B cell (primary cell): Measurements from ENCODE around the gene GDF11. TPM values are rescaled to one million over a fixed set of nuclear protein-coding genes. Genes with fewer than 3 reads are reported as not detected.

ENCODE experiments used
- ATAC-seq: fragments of 200-7000 bp; cut with Tn5 transposase; one replicate; pipeline ENCODE4 v1.10.0; 2021; ENCODE audit warnings: low read depth, mild to moderate bottlenecking, moderate number of reproducible peaks, moderate library complexity
- CTCF ChIA-PET: fragments of 350-600 bp; sonication (Branson Sonifier 250); formaldehyde crosslinking; loops from one replicate; lab custom pipeline; 2021; ENCODE audit warnings: antibody characterized with exemption, inconsistent platforms; lab: Charles Lee
- POLR2A ChIA-PET: fragments of 350-600 bp; sonication (Branson Sonifier 250); formaldehyde crosslinking; loops from one replicate; lab custom pipeline; 2021; ENCODE audit warnings: antibody characterized with exemption; lab: Charles Lee
- DNase-seq: peaks from one replicate; pipeline ENCODE4 v3.0.0; 2013
- H2AFZ ChIP-seq: 2 replicates; pipeline ENCODE4 v1.6.1; 2012; ENCODE audit warnings: mild to moderate bottlenecking, low read depth, low read length; ENCODE audit not compliant: insufficient read depth, poor library complexity, severe bottlenecking
- H3K27ac ChIP-seq, 2 donors: 1 replicate in 1 of 2; 2 replicates in 1 of 2; pipeline ENCODE4 v1.5.1; 2012 to 2013; ENCODE audit warnings: low read length in 2 of 2, mild to moderate bottlenecking in 2 of 2, moderate library complexity in 1 of 2
- H3K27me3 ChIP-seq, 4 experiments: fragments of 200-600 bp in 1 of 4; sonication (generic) in 1 of 4; replicated peaks in 1 of 4; 1 replicate in 2 of 4; 2 replicates in 2 of 4; pipeline versions ENCODE4 v1.6.1 to v1.7.0; 2013 to 2016; ENCODE audit warnings: low read length in 3 of 4, mild to moderate bottlenecking in 2 of 4, mixed read lengths in 1 of 4, moderate library complexity in 1 of 4; ENCODE audit not compliant: insufficient read depth in 4 of 4, control insufficient read depth in 3 of 4; ENCODE audit errors: control extremely low read depth in 1 of 4
- H3K36me3 ChIP-seq, 2 experiments: replicated peaks in 1 of 2; 1 replicate in 1 of 2; 2 replicates in 1 of 2; pipeline versions ENCODE4 v1.6.1 to v1.7.1; 2013; ENCODE audit warnings: low read length in 1 of 2; ENCODE audit not compliant: insufficient read depth in 2 of 2, control insufficient read depth in 1 of 2; ENCODE audit errors: control extremely low read depth in 1 of 2, extremely low read depth in 1 of 2
- H3K4me1 ChIP-seq, 2 donors: fragments of 200-600 bp in 1 of 2; sonication (generic) in 1 of 2; 1 replicate in 1 of 2; 2 replicates in 1 of 2; pipeline versions ENCODE4 v1.5.1 to v1.6.1; 2013 to 2017; ENCODE audit warnings: low read length in 2 of 2; ENCODE audit not compliant: control insufficient read depth in 2 of 2, insufficient read depth in 2 of 2
- H3K4me2 ChIP-seq: replicated peaks from 2 replicates; pipeline ENCODE3; 2012; ENCODE audit warnings: mild to moderate bottlenecking, low read depth, low read length; ENCODE audit not compliant: poor library complexity, severe bottlenecking
- H3K4me3 ChIP-seq, 5 experiments: fragments of 200-600 bp in 1 of 5; sonication (generic) in 1 of 5; 1 replicate in 3 of 5; 2 replicates in 2 of 5; pipeline versions ENCODE4 v1.5.1 to v1.7.0; 2011 to 2016; ENCODE audit warnings: low read length in 4 of 5, mild to moderate bottlenecking in 4 of 5, low read depth in 2 of 5, control low read depth in 1 of 5, moderate library complexity in 1 of 5; ENCODE audit not compliant: insufficient read depth in 1 of 5; ENCODE audit errors: control extremely low read depth in 1 of 5, extremely low read depth in 1 of 5
- H3K79me2 ChIP-seq: fragments of 200-600 bp; sonication (generic); one replicate; pipeline ENCODE4 v1.6.0; 2016; ENCODE audit warnings: low read length; ENCODE audit not compliant: control insufficient read depth, insufficient read depth
- H3K9ac ChIP-seq: fragments of 200-600 bp; sonication (generic); 2 replicates; pipeline ENCODE4 v1.6.1; 2017; ENCODE audit warnings: mild to moderate bottlenecking, low read length, moderate library complexity
- H3K9me3 ChIP-seq, 3 donors: one replicate each; pipeline versions ENCODE4 v1.6.1 to v1.7.1; 2013; ENCODE audit warnings: low read length in 2 of 3; ENCODE audit not compliant: control insufficient read depth in 2 of 3, insufficient read depth in 1 of 3; ENCODE audit errors: control extremely low read depth in 1 of 3
- H4K20me1 ChIP-seq: 2 replicates; pipeline ENCODE4 v1.6.0; 2012; ENCODE audit warnings: mild to moderate bottlenecking, low read length; ENCODE audit not compliant: insufficient read depth, control insufficient read depth, poor library complexity, severe bottlenecking
- H3K27ac Mint-ChIP-seq: one replicate; pipeline ENCODE4 v1.8.0; 2021; ENCODE audit warnings: mixed read lengths
- H3K27me3 Mint-ChIP-seq: one replicate; pipeline ENCODE4 v1.8.0; 2021; ENCODE audit warnings: mixed read lengths
- H3K4me1 Mint-ChIP-seq: one replicate; pipeline ENCODE4 v1.8.0; 2021; ENCODE audit warnings: mixed read lengths
- H3K4me3 Mint-ChIP-seq: one replicate; pipeline ENCODE4 v1.8.0; 2021; ENCODE audit warnings: mixed read lengths
- H3K9me3 Mint-ChIP-seq: one replicate; pipeline ENCODE4 v1.8.0; 2022; ENCODE audit warnings: mixed read lengths; ENCODE audit not compliant: insufficient read depth
- CTCF ChIP-seq: fragments of 200-600 bp; IDR thresholded peaks from one replicate; pipeline ENCODE4 v1.8.0; 2022; ENCODE audit warnings: antibody characterized with exemption, mild to moderate bottlenecking
- EZH2 ChIP-seq: IDR thresholded peaks from 2 replicates; pipeline ENCODE4 v1.6.1; 2012; ENCODE audit warnings: borderline replicate concordance, low read depth, mild to moderate bottlenecking, moderate library complexity, low read length; ENCODE audit not compliant: insufficient read depth, poor library complexity, severe bottlenecking
- WGBS: methylation state at CpG from one replicate; pipeline ENCODE4 v1.1.5; 2013; ENCODE audit warnings: missing lambda C conversion rate; ENCODE audit not compliant: insufficient coverage; 5-methylcytosine and 5-hydroxymethylcytosine counted together
- intact Hi-C: fragments of 100-400 bp; cut with micrococcal nuclease; formaldehyde crosslinking; loops from one replicate; pipeline ENCODE4 v1.10.0; 2022
- polyA plus RNA-seq: library from polyadenylated mRNA; depleted of rRNA; stranded (reverse); fragments of >200 nt; gene quantifications from 2 replicates; pipeline ENCODE4 v1.2.3, GENCODE V29; 2012
- total RNA-seq, 2 donors: library from RNA; stranded (reverse); fragments of 120-200 nt in 1 of 2; gene quantifications; 1 replicate in 1 of 2; 2 replicates in 1 of 2; pipeline versions ENCODE4 v1.2.3 to v1.2.4, GENCODE V29; 2013 to 2022

The GDF11 gene
- total and polyA plus RNA-seq, 2 donors (not counting 1 experiment from before 2014, with no cell fraction given): 4.4 to 11.3 TPM

GRCh38 chr12:55748230-55748993 is 5.5 kb downstream of the GDF11 start:
- H3K9me3 ChIP-seq: no peaks in the 10 kb centered on the region
- DNase-seq (no peak), ATAC-seq (no peak)
- H4K20me1 ChIP-seq: no peaks in the 10 kb centered on the region
- WGBS: over 99% methylated on average over 17 of the region's 18 CpGs
- no peak overlapping the region for H3K27ac Mint-ChIP-seq
- H3K4me3 Mint-ChIP-seq: no peak overlapping the region
- no peak overlapping the region for H3K9ac ChIP-seq
- no peak overlapping the region for H3K4me2 ChIP-seq
- peaks cover 31% of the 10 kb centered on the region for H3K4me1 Mint-ChIP-seq
- CTCF ChIA-PET: interaction anchor here (1.1 to 4.3 kb wide), 3 partner anchors 9 to 192 kb away, joined by 4 to 12 read pairs (median 12); no protein-coding TSS in a partner anchor
- POLR2A ChIA-PET: interaction anchor here (0.7 to 1.6 kb wide), 2 partner anchors 10 to 69 kb away, joined by 3 to 4 read pairs; partner anchors contain the start of genes ORMDL2 and SARNP
- peaks cover 16 to 27% of the 10 kb centered on the region in 2 donors for H3K4me1 ChIP-seq
- peaks cover 3 to 30% of the 10 kb centered on the region in 2 experiments for H3K36me3 ChIP-seq
- no peak for TF ChIP-seq EZH2
- TF ChIP-seq CTCF: no peak
- H3K79me2 ChIP-seq: peaks cover 6% of the 10 kb centered on the region
- intact Hi-C loops: no loop called here
- no peaks in the 10 kb centered on the region for H3K9me3 Mint-ChIP-seq
- no peak overlapping the region for H3K27ac ChIP-seq
- H3K4me3 ChIP-seq: no peak overlapping the region
- H3K27me3 Mint-ChIP-seq: no peaks in the 10 kb centered on the region
- no peaks in the 10 kb centered on the region for H3K27me3 ChIP-seq
- H2AFZ ChIP-seq: no peak overlapping the region

- Mint-ChIP-seq H3K4me1 (no peaks in the 10 kb centered on the region), H3K4me3 (no peak overlapping the region), H3K9me3 (no peaks in the 10 kb centered on the region), H3K27me3 (no peaks in the 10 kb centered on the region), H3K27ac (no peak overlapping the region)
- ATAC-seq (no peak), DNase-seq (no peak)
- H3K36me3 ChIP-seq: peaks cover 12 to 82% of the 10 kb centered on the region in 2 experiments
- no peaks in the 10 kb centered on the region for H3K4me1 ChIP-seq
- no peaks in the 10 kb centered on the region for H3K27me3 ChIP-seq
- TF ChIP-seq EZH2 (no peak), CTCF (no peak)
- H3K4me2 ChIP-seq: no peak overlapping the region
- H3K79me2 ChIP-seq: no peaks in the 10 kb centered on the region
- peaks cover 4% of the 10 kb centered on the region for H4K20me1 ChIP-seq
- WGBS: no CpG with 5 or more reads among the region's 2 CpGs
- H3K9ac ChIP-seq: no peak overlapping the region
- H3K9me3 ChIP-seq: no peaks in the 10 kb centered on the region
- H3K27ac ChIP-seq: no peak overlapping the region
- POLR2A ChIA-PET: no interaction called here
- no peak overlapping the region for H3K4me3 ChIP-seq
- CTCF ChIA-PET: interaction anchor here (1.2 to 4.7 kb wide), 4 partner anchors 15 to 241 kb away, joined by 3 to 19 read pairs (median 4); no protein-coding TSS in a partner anchor
- H2AFZ ChIP-seq: no peak overlapping the region
- intact Hi-C loops: no loop called here
Observed at GRCh38 chr12:55755246-55755645, 12.3 kb downstream of the GDF11 start.
